OCI-LY7 (cell line): ENCODE measurements around the gene STAMBP.

Experiments used
- EZH2phosphoT487 ChIP-seq: fragments of 200-600 bp; sonication (generic); IDR thresholded peaks from 2 replicates; pipeline ENCODE4 v1.6.1; 2018; ENCODE audit warnings: low read depth, borderline replicate concordance, mild to moderate bottlenecking, mixed run types, antibody characterized with exemption, low read length, moderate library complexity, mixed read lengths
- TF ChIP-seq, protein P1 (sequence below): fragments of 200-600 bp; sonication (generic); conservative IDR thresholded peaks from 2 replicates; pipeline ENCODE4 v1.5.1; 2014; ENCODE audit warnings: mild to moderate bottlenecking, antibody characterized with exemption, low read length, moderate library complexity, mixed read lengths

DNA sequence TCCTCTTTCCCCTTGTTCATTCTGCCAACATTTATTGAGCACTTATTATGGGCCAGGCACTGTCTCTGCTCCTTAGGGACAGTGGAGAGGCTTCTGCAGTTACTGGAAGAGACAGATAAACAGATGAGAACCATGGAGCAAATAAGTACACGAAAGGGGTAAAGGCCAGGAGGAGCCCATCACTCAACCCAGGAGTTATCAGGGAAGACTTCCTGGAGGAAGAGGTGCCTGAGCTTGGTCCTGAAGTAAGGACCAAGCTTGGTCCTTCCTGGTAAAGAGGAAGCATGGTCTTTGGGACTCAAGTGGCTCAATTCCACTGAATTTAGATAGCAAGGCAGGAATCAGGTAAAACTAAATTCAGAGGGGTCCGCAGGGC is 65.7 kb downstream of the STAMBP start:
- TF ChIP-seq, protein P1, sequence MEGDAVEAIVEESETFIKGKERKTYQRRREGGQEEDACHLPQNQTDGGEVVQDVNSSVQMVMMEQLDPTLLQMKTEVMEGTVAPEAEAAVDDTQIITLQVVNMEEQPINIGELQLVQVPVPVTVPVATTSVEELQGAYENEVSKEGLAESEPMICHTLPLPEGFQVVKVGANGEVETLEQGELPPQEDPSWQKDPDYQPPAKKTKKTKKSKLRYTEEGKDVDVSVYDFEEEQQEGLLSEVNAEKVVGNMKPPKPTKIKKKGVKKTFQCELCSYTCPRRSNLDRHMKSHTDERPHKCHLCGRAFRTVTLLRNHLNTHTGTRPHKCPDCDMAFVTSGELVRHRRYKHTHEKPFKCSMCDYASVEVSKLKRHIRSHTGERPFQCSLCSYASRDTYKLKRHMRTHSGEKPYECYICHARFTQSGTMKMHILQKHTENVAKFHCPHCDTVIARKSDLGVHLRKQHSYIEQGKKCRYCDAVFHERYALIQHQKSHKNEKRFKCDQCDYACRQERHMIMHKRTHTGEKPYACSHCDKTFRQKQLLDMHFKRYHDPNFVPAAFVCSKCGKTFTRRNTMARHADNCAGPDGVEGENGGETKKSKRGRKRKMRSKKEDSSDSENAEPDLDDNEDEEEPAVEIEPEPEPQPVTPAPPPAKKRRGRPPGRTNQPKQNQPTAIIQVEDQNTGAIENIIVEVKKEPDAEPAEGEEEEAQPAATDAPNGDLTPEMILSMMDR = no peak
- TF ChIP-seq EZH2phosphoT487 = no peak
